ENCODE results near the gene BEGAIN. TPM values are rescaled to one million over a fixed set of nuclear protein-coding genes. Genes with fewer than 3 reads are reported as not detected.

The BEGAIN gene
- total and polyA plus RNA-seq, 2 of the 8 experiments (the other 6 are each of a cell fraction or from before 2014, with no cell fraction given): 2.9 to 3.0 TPM

DNA sequence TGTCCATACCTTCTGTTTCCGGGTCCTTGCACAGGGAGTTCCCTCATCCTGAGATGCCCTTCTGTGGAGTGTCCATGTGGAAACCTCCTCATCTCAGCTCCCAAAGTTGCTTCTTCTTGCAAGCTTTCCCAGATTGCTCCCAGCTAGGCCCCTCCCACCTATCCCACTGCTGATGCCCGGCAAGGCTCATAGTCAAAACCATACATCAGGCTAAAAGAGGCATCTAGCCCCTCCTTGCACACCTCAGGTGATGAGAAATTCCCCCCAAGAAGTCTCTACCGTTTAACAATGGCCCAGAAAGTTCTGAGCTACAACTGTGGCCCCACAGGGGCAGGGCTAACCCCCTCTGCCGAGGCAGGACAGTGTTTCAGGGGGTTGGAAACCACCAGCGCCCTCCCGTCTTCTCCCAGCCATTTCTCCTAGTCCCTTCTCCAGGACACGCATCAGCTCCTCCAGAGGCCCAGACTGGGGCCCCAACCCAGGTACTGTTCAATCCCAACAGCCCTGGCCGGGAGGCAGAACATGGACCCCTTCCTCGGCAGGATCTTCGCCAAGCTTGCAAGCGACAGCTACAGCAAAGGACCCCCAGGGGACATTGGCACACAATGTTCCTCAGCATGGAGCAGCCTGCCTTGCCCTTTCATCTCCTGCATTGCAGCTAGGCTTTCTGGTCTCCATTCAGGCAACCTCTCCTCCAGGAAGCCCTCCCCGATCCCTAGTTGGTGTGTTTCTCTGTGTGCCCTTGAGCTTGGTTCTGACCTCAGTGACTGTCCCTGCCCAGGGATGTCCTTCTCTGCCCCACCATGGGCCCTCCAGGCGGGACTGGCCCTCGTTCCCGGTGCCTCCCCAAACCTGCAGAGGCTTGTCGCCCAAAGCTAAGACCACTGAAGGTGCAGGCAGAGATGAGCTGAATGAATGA lies 4.5 kb upstream of the BEGAIN start:
- H4K20me1 ChIP-seq (replicated peaks in 1 of 2; ENCODE audit: control insufficient read depth in 1 of 2, insufficient read depth in 2 of 2, low read length in 2 of 2): peaks cover 0 to 1% of the 10 kb centered on the region in 2 experiments

More for the DNA sequence above, 4.5 kb upstream of the BEGAIN start:
- Histone ChIP-seq H3K4me2 (ENCODE audit: insufficient read depth in 1 of 2, low read depth in 2 of 2, low read length in 2 of 2) (no peak overlapping the region), H3K27me3 (replicated peaks in 1 of 4; ENCODE audit: control insufficient read depth in 3 of 4, extremely low read depth in 1 of 4, insufficient read depth in 3 of 4, low read length in 3 of 4) (peaks cover 9 to 21% (median 17%) of the 10 kb centered on the region in 4 experiments), H3K79me1 (ENCODE audit: low read depth, low read length) (no peaks in the 10 kb centered on the region), H4K5ac (ENCODE audit: insufficient read length, low read depth, low read length) (no peak overlapping the region), H2BK120ac (replicated peaks; ENCODE audit: low read depth, low read length) (no peak overlapping the region), H3K23me2 (ENCODE audit: low read depth, low read length) (peaks cover 9% of the 10 kb centered on the region; the same call in 1 of the 2 replicates), H3K9me3 (ENCODE audit: insufficient read depth in 2 of 2, low read depth in 1 of 2, low read length in 1 of 2) (no peaks in the 10 kb centered on the region), H3K36me3 (ENCODE audit: control insufficient read depth in 2 of 4, insufficient read depth in 4 of 4, low read length in 3 of 4) (no peaks in the 10 kb centered on the region), H3K27ac (ENCODE audit: low read depth, low read length) (no peak overlapping the region), H2AFZ (ENCODE audit: low read length) (no peak overlapping the region), H3K18ac (ENCODE audit: extremely low read depth, low read length) (no peak overlapping the region), H4K8ac (ENCODE audit: extremely low read depth, insufficient read depth, low read length) (no peak overlapping the region), H3K4ac (replicated peaks; ENCODE audit: insufficient read length, low read depth, low read length) (no peak overlapping the region), H2AK5ac (ENCODE audit: low read depth, low read length) (no peak overlapping the region), H2BK12ac (ENCODE audit: low read depth, low read length) (0 out of 2 replicates have a peak overlapping the region, but pooled peaks have one; percentile 39), H2BK15ac (ENCODE audit: low read length) (no peak overlapping the region), H3K14ac (ENCODE audit: insufficient read length) (no peak overlapping the region), H3K4me1 (replicated peaks in 1 of 4; ENCODE audit: control insufficient read depth in 3 of 4, insufficient read depth in 4 of 4, low read length in 3 of 4) (peaks cover 0 to 11% (median 3%) of the 10 kb centered on the region in 4 experiments; a peak in 3 of 7 replicates), H2BK20ac (ENCODE audit: low read length) (no peak overlapping the region), H3K79me2 (ENCODE audit: control insufficient read depth in 1 of 2, insufficient read depth in 2 of 2, low read length in 2 of 2) (no peaks in the 10 kb centered on the region), H3K23ac (ENCODE audit: insufficient read length) (no peak overlapping the region), H4K91ac (replicated peaks; ENCODE audit: insufficient read length, low read length) (no peak overlapping the region), H3K4me3 (ENCODE audit: extremely low read depth in 1 of 4, insufficient read depth in 2 of 4, low read depth in 3 of 4, low read length in 4 of 4) (no peak overlapping the region), H3K56ac (replicated peaks; ENCODE audit: insufficient read length, low read depth, low read length) (no peak overlapping the region), H2BK5ac (ENCODE audit: low read depth, low read length) (no peak overlapping the region), H3K9ac (replicated peaks in 1 of 4; ENCODE audit: extremely low read depth in 1 of 4, low read depth in 3 of 4, low read length in 3 of 4) (no peak overlapping the region)
- TF ChIP-seq CBX8 (IDR thresholded peaks at IDR 0.05; ENCODE audit: borderline replicate concordance, low read depth, low read length) (no peak), FOSL1 (IDR thresholded peaks at IDR 0.05; ENCODE audit: insufficient read depth, low read depth, low read length) (no peak), KDM5A (IDR thresholded peaks at IDR 0.05; ENCODE audit: low read length) (no peak), NANOG (IDR thresholded peaks at IDR 0.05; ENCODE audit: insufficient read depth, low read depth, low read length, poor library complexity, severe bottlenecking) (no peak), ASH2L (IDR thresholded peaks at IDR 0.05; ENCODE audit: low read length) (no peak), CEBPB (IDR thresholded peaks at IDR 0.05; ENCODE audit: low read depth, low read length) (no peak), JUND (IDR thresholded peaks at IDR 0.05; ENCODE audit: low read length) (no peak), TCF12 (IDR thresholded peaks at IDR 0.05; ENCODE audit: low read depth, low read length) (no peak)
- TF ChIP-seq, protein P1, sequence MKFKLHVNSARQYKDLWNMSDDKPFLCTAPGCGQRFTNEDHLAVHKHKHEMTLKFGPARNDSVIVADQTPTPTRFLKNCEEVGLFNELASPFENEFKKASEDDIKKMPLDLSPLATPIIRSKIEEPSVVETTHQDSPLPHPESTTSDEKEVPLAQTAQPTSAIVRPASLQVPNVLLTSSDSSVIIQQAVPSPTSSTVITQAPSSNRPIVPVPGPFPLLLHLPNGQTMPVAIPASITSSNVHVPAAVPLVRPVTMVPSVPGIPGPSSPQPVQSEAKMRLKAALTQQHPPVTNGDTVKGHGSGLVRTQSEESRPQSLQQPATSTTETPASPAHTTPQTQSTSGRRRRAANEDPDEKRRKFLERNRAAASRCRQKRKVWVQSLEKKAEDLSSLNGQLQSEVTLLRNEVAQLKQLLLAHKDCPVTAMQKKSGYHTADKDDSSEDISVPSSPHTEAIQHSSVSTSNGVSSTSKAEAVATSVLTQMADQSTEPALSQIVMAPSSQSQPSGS (IDR thresholded peaks at IDR 0.05; ENCODE audit: low read length): no peak
- ChIA-PET POLR2A (ENCODE audit: partially characterized antibody) (no interaction called here), CTCF (ENCODE audit: partially characterized antibody) (interaction anchor here (0.8 to 1.6 kb wide), 9 partner anchors 27 to 493 kb away, joined by 3 to 5 read pairs (median 3); no protein-coding TSS in a partner anchor)
- FAIRE-seq: no peak
- WGBS, 2 experiments (ENCODE audit: extremely low coverage in 1 of 2, insufficient coverage in 1 of 2, insufficient read length in 1 of 2, insufficient replicate concordance in 2 of 2, low coverage in 1 of 2, low lambda C conversion rate in 2 of 2, missing lambda C conversion rate in 1 of 2): 82% methylated on average over 14 of the region's 16 CpGs; no CpG with 5 or more reads in 1 of the 2 experiments
- no peak for DNase-seq (ENCODE audit: low read depth in 1 of 2, low spot score in 2 of 2)

Measured in H1 (cell line).